HG03196 (cell line): ENCODE measurements around the gene ATXN7.
A peak's percentile ranks its signal among the peaks of the same experiment; 100 is the strongest.

Experiments used
- ATAC-seq: cut with Tn5 transposase; IDR thresholded peaks from one replicate; pipeline ENCODE4 v1.9.1; 2021; ENCODE audit not compliant: unreplicated experiment

Gene ATXN7

DNA sequence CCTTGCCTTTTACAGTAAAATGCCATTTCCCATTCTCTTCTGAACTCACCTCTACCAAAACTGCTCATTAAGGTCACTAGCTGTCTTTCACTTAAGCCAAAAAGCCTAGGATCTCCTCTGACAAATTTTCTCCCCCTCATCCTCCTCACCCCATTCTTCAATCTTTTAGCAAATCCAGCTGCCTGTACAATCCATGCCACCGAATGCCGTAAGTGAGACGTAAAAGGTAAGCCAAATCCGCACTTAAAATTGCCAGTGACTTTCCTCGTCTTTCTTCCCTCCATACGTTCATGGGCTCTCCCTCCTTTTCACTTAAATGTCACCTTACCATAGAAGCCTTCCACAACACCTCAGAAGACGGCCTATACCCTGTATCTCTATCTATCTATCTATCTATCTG is 145.9 kb downstream of the ATXN7 start:
- no peak for ATAC-seq

- ATAC-seq: no peak
Measured at GRCh38 chr3:64010199-64010598, 146.5 kb downstream of the ATXN7 start.

- no peak for ATAC-seq
Measured at GRCh38 chr3:64011685-64012084, 148.0 kb downstream of the ATXN7 start.

DNA sequence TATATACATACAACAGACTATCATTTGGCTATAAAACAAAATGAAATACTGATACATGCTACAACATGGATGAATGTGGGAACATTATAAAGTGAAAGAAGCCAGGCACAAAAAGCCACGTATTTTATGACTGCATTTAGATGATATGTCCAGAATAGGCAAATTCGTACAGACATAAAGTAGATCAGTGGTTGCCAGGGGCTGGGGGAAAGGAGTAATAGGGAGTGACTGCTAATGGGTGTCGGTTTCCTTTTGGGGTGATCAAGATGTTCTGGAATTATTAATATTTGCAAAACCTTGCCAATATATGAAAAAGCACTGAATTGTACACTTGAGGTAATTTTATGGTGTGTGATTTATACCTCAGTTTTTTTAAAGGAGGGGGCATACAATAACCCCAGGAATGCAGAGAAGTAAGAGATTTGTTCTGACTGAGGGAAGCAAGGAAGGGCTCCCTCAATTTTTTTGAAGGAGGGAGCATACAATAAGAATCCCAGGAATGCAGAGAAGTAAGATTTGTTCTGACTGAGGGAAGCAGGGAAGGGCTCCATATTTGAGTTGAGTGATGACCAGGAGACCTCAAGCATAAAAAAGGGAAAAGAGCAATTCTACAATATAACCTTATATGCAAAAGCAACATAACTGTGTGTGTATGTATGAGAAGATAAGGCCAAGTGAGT is 153.4 kb downstream of the ATXN7 start:
- ATAC-seq: no peak

GRCh38 chr3:64019271-64019670 is 155.6 kb downstream of the ATXN7 start:
- ATAC-seq: no peak

GRCh38 chr3:64019879-64020278 is 156.2 kb downstream of the ATXN7 start:
- no peak for ATAC-seq

DNA sequence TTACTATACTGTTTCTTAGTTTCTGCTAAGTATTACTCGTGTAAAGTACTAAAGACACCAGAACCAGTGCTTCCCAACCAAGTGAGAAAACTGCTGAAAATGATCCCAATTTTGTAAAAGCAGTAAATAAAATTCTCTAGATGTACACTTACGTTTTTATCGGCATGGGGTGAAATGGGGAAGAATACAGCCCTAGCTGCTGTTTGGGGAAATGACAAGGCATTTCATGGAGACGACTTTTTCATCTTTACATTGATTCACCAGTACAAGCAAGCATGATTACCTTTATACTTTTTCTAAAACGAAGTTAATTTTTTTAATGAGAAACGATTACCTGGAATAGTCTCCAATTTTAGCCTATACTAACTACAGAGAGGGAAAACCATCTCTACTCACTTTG is 158.3 kb downstream of the ATXN7 start:
- ATAC-seq: no peak

DNA sequence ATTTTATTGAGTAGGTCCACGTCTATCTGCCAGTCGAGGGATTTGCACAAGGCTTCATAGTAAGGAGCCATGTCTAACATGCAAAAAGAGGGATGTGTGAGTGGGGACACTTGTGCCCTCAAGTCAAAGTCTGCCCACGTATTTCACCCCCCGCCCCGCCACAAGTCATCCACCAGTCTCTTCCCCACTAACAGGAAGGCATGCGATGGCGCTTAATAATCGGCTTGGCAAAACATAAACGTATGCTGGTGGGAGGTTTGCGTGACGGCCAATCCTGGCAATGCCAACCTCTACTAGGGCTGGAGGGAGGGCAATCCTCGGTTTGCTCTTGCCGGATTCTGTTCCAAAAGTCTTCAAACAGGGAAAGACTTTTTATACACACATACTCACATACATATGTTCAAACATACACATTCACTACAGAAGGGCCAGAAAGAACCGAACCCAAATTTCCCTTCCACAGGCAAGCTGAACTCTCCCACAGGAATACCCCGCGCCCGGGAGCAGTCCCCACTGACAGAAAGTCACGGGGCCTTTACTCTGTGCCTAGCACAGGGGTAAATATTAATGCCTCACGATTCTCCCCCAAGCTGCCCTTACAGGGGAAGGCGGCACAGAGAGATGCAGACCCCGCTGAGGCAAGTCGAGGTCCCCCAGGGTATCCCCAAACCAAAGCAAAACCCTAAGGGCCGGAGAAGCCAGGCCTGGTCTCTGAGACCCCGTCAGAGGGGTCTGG is 159.0 kb downstream of the ATXN7 start:
- ATAC-seq: no peak

GRCh38 chr3:64023187-64023860 is 159.7 kb downstream of the ATXN7 start, which contains the start of gene PSMD6:
PSMD6 (minus strand) TSS chr3:64023494; CDS start chr3:64023419, 75 bp downstream.
- peak; percentile 97 for ATAC-seq

- no peak for ATAC-seq
Measured at GRCh38 chr3:64023861-64024223, 160.2 kb downstream of the ATXN7 start.

DNA sequence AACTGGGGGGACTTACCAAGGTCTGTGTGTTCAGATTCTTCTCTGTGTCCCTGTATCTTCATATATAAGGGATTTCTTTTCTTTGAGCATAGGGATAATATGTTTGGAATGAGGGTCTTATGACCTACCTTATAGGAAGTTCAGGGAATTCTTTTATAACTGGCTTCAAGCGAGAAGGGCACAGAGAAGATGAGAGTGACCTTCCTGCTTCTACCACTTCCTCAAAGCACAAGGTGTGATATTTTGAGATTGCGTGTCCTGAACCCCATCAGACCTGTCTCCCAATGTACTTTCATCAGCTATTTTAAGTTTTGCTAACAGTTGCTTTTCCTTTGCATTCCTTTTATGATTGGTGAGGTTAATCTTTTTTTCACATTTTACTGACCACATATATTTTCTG is 162.7 kb downstream of the ATXN7 start:
- no peak for ATAC-seq

GRCh38 chr3:64027658-64028057 is 164.0 kb downstream of the ATXN7 start:
- ATAC-seq: no peak

DNA sequence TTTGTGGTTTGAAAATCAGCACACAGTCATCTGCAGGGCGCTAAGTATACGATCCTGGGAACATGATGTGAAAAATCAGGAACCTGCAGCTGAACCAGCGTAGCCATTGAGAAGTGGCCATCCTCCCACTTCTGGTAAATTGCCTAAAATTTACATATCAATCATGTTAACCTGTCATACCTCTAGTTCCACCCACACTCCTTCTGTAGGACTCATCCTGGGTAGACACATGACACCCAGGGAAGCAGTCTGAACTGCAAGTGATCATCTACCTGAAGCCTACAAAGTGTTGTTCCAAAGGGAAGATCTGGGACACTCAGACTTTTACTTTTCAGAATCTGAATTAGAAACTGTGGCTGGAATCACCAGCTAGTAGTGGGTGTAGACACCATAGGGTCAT is 165.1 kb downstream of the ATXN7 start:
- ATAC-seq: no peak

DNA sequence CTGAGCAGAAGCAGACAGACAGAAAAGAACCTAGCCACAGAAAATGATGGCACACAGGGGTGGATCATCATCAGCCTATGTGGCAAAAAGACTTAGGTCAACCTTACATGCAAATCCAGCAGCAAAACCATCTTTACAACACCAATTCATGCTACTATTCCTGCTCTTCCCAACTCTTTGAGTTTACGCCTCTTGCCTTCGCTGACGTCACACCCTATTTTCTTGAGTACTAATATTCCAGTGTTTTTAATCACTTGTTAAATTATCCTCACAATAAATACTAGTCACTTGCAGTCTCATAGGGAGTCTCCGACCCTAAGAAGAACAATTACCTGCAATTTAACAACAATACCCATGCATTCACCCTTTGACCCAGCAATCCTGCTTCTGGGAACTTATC is 165.6 kb downstream of the ATXN7 start:
- no peak for ATAC-seq

DNA sequence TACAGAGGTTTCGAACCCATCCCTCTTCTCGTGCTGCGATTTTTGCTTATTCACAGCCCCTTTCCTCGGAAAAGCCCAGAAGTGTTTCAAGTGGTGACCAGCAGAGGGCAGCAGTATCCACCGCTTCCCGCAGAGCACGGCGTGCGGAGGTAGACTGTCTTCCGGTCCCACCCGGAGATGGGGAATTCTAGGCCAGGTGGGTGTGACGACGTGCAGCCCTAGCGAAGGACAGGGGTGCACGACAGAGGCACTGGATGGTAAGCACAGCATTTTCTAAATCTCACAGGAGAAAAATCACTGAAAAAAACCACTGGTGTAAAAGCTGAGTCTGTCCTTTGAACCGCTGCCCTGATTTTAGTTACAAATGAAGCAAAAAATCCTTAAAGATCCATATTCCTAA is 167.1 kb downstream of the ATXN7 start:
- peak; percentile 92 for ATAC-seq

- no peak for ATAC-seq
Measured at GRCh38 chr3:64031540-64032508, 168.2 kb downstream of the ATXN7 start.

GRCh38 chr3:64033069-64033468 is 169.4 kb downstream of the ATXN7 start:
- ATAC-seq: no peak

- no peak for ATAC-seq
Measured at GRCh38 chr3:64037084-64037483, 173.4 kb downstream of the ATXN7 start.

- ATAC-seq: no peak
Measured at GRCh38 chr3:64038253-64038767, 174.6 kb downstream of the ATXN7 start.

- no peak for ATAC-seq
Measured at GRCh38 chr3:64039332-64039731, 175.7 kb downstream of the ATXN7 start.
